BJ (cell line): ENCODE results near the gene CHN2. TPM values are rescaled to one million over a fixed set of nuclear protein-coding genes. Genes with fewer than 3 reads are reported as not detected.

Source experiments
- CTCF ChIA-PET: fragments of 350-600 bp; formaldehyde crosslinking; extraction: SDS; loops from one replicate; lab custom pipeline; 2021; ENCODE audit warnings: antibody characterized with exemption, inconsistent platforms; lab: Yijun Ruan, JAX
- POLR2A ChIA-PET: fragments of 300-600 bp; sonication (Branson Sonifier 250); formaldehyde crosslinking; extraction: SDS; loops from one replicate; lab custom pipeline; 2021; ENCODE audit warnings: antibody characterized with exemption; lab: Charles Lee
- DNase-seq: peaks from one replicate; pipeline ENCODE4 v3.0.0-alpha.2; 2011; ENCODE audit warnings: low read depth
- H3K27me3 ChIP-seq: 2 replicates; pipeline ENCODE4 v1.6.0; 2011; ENCODE audit warnings: low read length; ENCODE audit not compliant: control insufficient read depth, insufficient read depth
- H3K36me3 ChIP-seq: 2 replicates; pipeline ENCODE4 v1.5.1; 2011; ENCODE audit warnings: low read length; ENCODE audit not compliant: control insufficient read depth, insufficient read depth
- H3K4me3 ChIP-seq: 2 replicates; pipeline ENCODE4 v1.5.1; 2011; ENCODE audit warnings: low read depth, mild to moderate bottlenecking, control low read depth, low read length
- CTCF ChIP-seq: IDR thresholded peaks from 2 replicates; pipeline ENCODE4 v1.5.1; 2011; ENCODE audit warnings: low read depth, mild to moderate bottlenecking, control low read depth, inconsistent platforms, low read length, moderate library complexity; ENCODE audit not compliant: insufficient read depth
- polyA plus RNA-seq: library from polyadenylated mRNA; depleted of rRNA; stranded (reverse); fragments of >200 nt; gene quantifications from 2 replicates; pipeline ENCODE4 v1.2.3, GENCODE V29; 2011

CHN2 gene
- polyA plus RNA-seq, 1 experiment, result not detected

GRCh38 chr7:29306319-29306991, 111.9 kb downstream of the CHN2 start:
- Histone ChIP-seq H3K36me3 (no peaks in the 10 kb centered on the region), H3K4me3 (no peak overlapping the region), H3K27me3 (no peaks in the 10 kb centered on the region)
- TF ChIP-seq CTCF, result no peak
- DNase-seq, result no peak
- POLR2A ChIA-PET, result no interaction called here
- CTCF ChIA-PET, result no interaction called here

- H3K36me3 ChIP-seq, result no peaks in the 10 kb centered on the region
- ChIA-PET CTCF (no interaction called here), POLR2A (no interaction called here)
- H3K27me3 ChIP-seq, result no peaks in the 10 kb centered on the region
- H3K4me3 ChIP-seq, result no peak overlapping the region
- no peak for DNase-seq
- no peak for TF ChIP-seq CTCF
Observed at GRCh38 chr7:29308424-29308823, 113.8 kb downstream of the CHN2 start.

- DNase-seq, result no peak
- H3K36me3 ChIP-seq, result no peaks in the 10 kb centered on the region
- POLR2A ChIA-PET, result no interaction called here
- no peak overlapping the region for H3K4me3 ChIP-seq
- TF ChIP-seq CTCF, result no peak
- CTCF ChIA-PET, result no interaction called here
- no peaks in the 10 kb centered on the region for H3K27me3 ChIP-seq
Observed at GRCh38 chr7:29309041-29309854, 114.7 kb downstream of the CHN2 start.

- no peak for DNase-seq
- Histone ChIP-seq H3K4me3 (no peak overlapping the region), H3K27me3 (no peaks in the 10 kb centered on the region), H3K36me3 (no peaks in the 10 kb centered on the region)
- ChIA-PET POLR2A (no interaction called here), CTCF (no interaction called here)
- no peak for TF ChIP-seq CTCF
Observed at GRCh38 chr7:29310625-29311024, 116.0 kb downstream of the CHN2 start.

GRCh38 chr7:29311314-29311713, 116.7 kb downstream of the CHN2 start:
- ChIA-PET POLR2A (no interaction called here), CTCF (no interaction called here)
- no peak for TF ChIP-seq CTCF
- DNase-seq, result no peak
- H3K4me3 ChIP-seq, result no peak overlapping the region
- H3K27me3 ChIP-seq, result no peaks in the 10 kb centered on the region
- H3K36me3 ChIP-seq, result no peaks in the 10 kb centered on the region
